ENCODE measurements around the gene CDR2L.
"Not testable (repeated sequence)": the region's sequence is repeated elsewhere in the genome, so short reads cannot be mapped to it uniquely, and the experiment has no call there.

CDR2L gene

GRCh38 chr17:75032720-75033280 lies 45.4 kb downstream of the CDR2L start:
- in situ Hi-C loops (cut with MboI; ENCODE audit: low pct_unique_long_range_greater_than_20kb, low sequenced_read_pairs), result no loop called here
- DNase-seq, result no peak

GRCh38 chr17:75033346-75034235 lies 46.2 kb downstream of the CDR2L start:
- peak; percentile 95 for DNase-seq
- in situ Hi-C loops (cut with MboI; ENCODE audit: low pct_unique_long_range_greater_than_20kb, low sequenced_read_pairs), result no loop called here

GRCh38 chr17:75034236-75034908 lies 46.9 kb downstream of the CDR2L start:
- peak; percentile 93 for DNase-seq
- in situ Hi-C loops (cut with MboI; ENCODE audit: low pct_unique_long_range_greater_than_20kb, low sequenced_read_pairs), result no loop called here

- in situ Hi-C loops (cut with MboI; ENCODE audit: low pct_unique_long_range_greater_than_20kb, low sequenced_read_pairs), result no loop called here
- no peak for DNase-seq
Observed at GRCh38 chr17:75036643-75037268, 49.3 kb downstream of the CDR2L start.

- in situ Hi-C loops (cut with MboI; ENCODE audit: low pct_unique_long_range_greater_than_20kb, low sequenced_read_pairs), result no loop called here
- DNase-seq, result peak; percentile 72
Observed at GRCh38 chr17:75039238-75039637, 51.8 kb downstream of the CDR2L start.

GRCh38 chr17:75041656-75042280 lies 54.3 kb downstream of the CDR2L start:
- DNase-seq, result no peak
- in situ Hi-C loops (cut with MboI; ENCODE audit: low pct_unique_long_range_greater_than_20kb, low sequenced_read_pairs), result no loop called here

- in situ Hi-C loops (cut with MboI; ENCODE audit: low pct_unique_long_range_greater_than_20kb, low sequenced_read_pairs); DNase-seq: not testable (repeated sequence)
Observed at GRCh38 chr17:75043789-75044188, 56.4 kb downstream of the CDR2L start.

GRCh38 chr17:75044716-75045115 lies 57.3 kb downstream of the CDR2L start:
- in situ Hi-C loops (cut with MboI; ENCODE audit: low pct_unique_long_range_greater_than_20kb, low sequenced_read_pairs), result no loop called here
- DNase-seq, result no peak

- DNase-seq; in situ Hi-C loops (cut with MboI; ENCODE audit: low pct_unique_long_range_greater_than_20kb, low sequenced_read_pairs): not testable (repeated sequence)
Observed at GRCh38 chr17:75045946-75046406, 58.5 kb downstream of the CDR2L start.

GRCh38 chr17:75046407-75047289 lies 59.2 kb downstream of the CDR2L start, which contains the start of the genes ATP5PD and KCTD2:
Gene ATP5PD (minus strand): TSS chr17:75046969. CDS start chr17:75042650, 4,319 bp downstream.
Gene KCTD2 (plus strand): TSS chr17:75047225. CDS start chr17:75047251, 26 bp downstream.
- in situ Hi-C loops (cut with MboI; ENCODE audit: low pct_unique_long_range_greater_than_20kb, low sequenced_read_pairs), result no loop called here
- peak; percentile 97 for DNase-seq

GRCh38 chr17:75047398-75048098 lies 60.1 kb downstream of the CDR2L start:
- in situ Hi-C loops (cut with MboI; ENCODE audit: low pct_unique_long_range_greater_than_20kb, low sequenced_read_pairs), result no loop called here
- no peak for DNase-seq

- in situ Hi-C loops (cut with MboI; ENCODE audit: low pct_unique_long_range_greater_than_20kb, low sequenced_read_pairs), result no loop called here
- no peak for DNase-seq
Observed at GRCh38 chr17:75048249-75048878, 60.9 kb downstream of the CDR2L start.

GRCh38 chr17:75049057-75049456 lies 61.6 kb downstream of the CDR2L start:
- DNase-seq, result no peak

GRCh38 chr17:75049706-75050105 lies 62.3 kb downstream of the CDR2L start:
- DNase-seq, result no peak
- in situ Hi-C loops (cut with MboI; ENCODE audit: low pct_unique_long_range_greater_than_20kb, low sequenced_read_pairs), result no loop called here

More at GRCh38 chr17:75049057-75049456, 61.6 kb downstream of the CDR2L start:
- in situ Hi-C loops (cut with MboI; ENCODE audit: low pct_unique_long_range_greater_than_20kb, low sequenced_read_pairs), result no loop called here

- DNase-seq, result no peak
- in situ Hi-C loops (cut with MboI; ENCODE audit: low pct_unique_long_range_greater_than_20kb, low sequenced_read_pairs), result no loop called here
Observed at GRCh38 chr17:75051941-75052340, 64.5 kb downstream of the CDR2L start.

All from KBM-7 (cell line).